ENCODE results near the gene LRP3. TPM values are rescaled to one million over a fixed set of nuclear protein-coding genes. Genes with fewer than 3 reads are reported as not detected.

Gene LRP3
- polyA plus RNA-seq, 3 donors = 1.4 to 11.9 (median 4.1) TPM

GRCh38 chr19:33240181-33240771 lies 46.1 kb downstream of the LRP3 start:
- no peaks in the 10 kb centered on the region for H4K20me1 ChIP-seq (ENCODE audit: insufficient read depth, low read length)
- H3K36me3 Mint-ChIP-seq = peaks cover 0 to 2% of the 10 kb centered on the region in 2 donors
- H3K27ac Mint-ChIP-seq = no peak overlapping the region
- peaks cover 0 to 4% (median under 1%) of the 10 kb centered on the region in 7 donors for H3K9me3 Mint-ChIP-seq
- intact Hi-C loops (cut with micrococcal nuclease) = no loop called here
- 93% methylated on average over 4 of the region's 8 CpGs for WGBS (ENCODE audit: insufficient coverage)
- H3K27me3 ChIP-seq (ENCODE audit: control insufficient read depth in 2 of 2, insufficient read depth in 2 of 2, low read length in 2 of 2) = no peaks in the 10 kb centered on the region
- H3K79me2 ChIP-seq (ENCODE audit: insufficient read depth, low read length) = no peaks in the 10 kb centered on the region
- no peak overlapping the region for H3K27ac ChIP-seq (ENCODE audit: low read depth in 1 of 2, low read length in 2 of 2)
- peaks cover 1 to 11% (median 2%) of the 10 kb centered on the region in 3 donors for H3K27me3 Mint-ChIP-seq (ENCODE audit: low read depth in 3 of 3)
- no peak overlapping the region for H3K4me2 ChIP-seq (replicated peaks; ENCODE audit: extremely low read depth, low read length, poor library complexity, severe bottlenecking)
- H3K4me1 Mint-ChIP-seq = peaks cover 12% of the 10 kb centered on the region
- H3K9ac ChIP-seq (ENCODE audit: insufficient read depth, low read length, poor library complexity, severe bottlenecking) = no peak overlapping the region
- peaks cover 13 to 21% of the 10 kb centered on the region in 2 donors for H3K4me1 ChIP-seq (ENCODE audit: control insufficient read depth in 1 of 2, insufficient read depth in 2 of 2, low read length in 2 of 2)
- H3K4me3 ChIP-seq (replicated peaks in 1 of 3; ENCODE audit: low read depth in 2 of 3, low read length in 3 of 3) = no peak overlapping the region
- no peak overlapping the region for H2AFZ ChIP-seq (ENCODE audit: insufficient read depth, low read depth, low read length, poor library complexity, severe bottlenecking)
- H3K36me3 ChIP-seq (replicated peaks in 1 of 2; ENCODE audit: control insufficient read depth in 1 of 2, insufficient read depth in 2 of 2, low read length in 2 of 2) = no peaks in the 10 kb centered on the region
- no peak overlapping the region for H3K4me3 Mint-ChIP-seq
- peaks cover under 1 to 4% of the 10 kb centered on the region in 2 donors for H3K9me3 ChIP-seq (replicated peaks in 1 of 2; ENCODE audit: control insufficient read depth in 1 of 2, insufficient read depth in 1 of 2, low read length in 2 of 2)
- TF ChIP-seq CTCF (IDR thresholded peaks at IDR 0.05) = no peak
- no peak for DNase-seq

- H3K36me3 Mint-ChIP-seq = peaks cover 0 to 2% of the 10 kb centered on the region in 2 donors
- H3K4me3 ChIP-seq (replicated peaks in 1 of 3; ENCODE audit: low read depth in 2 of 3, low read length in 3 of 3) = no peak overlapping the region
- peaks cover 1 to 11% (median 2%) of the 10 kb centered on the region in 3 donors for H3K27me3 Mint-ChIP-seq (ENCODE audit: low read depth in 3 of 3)
- no peaks in the 10 kb centered on the region for H3K27me3 ChIP-seq (ENCODE audit: control insufficient read depth in 2 of 2, insufficient read depth in 2 of 2, low read length in 2 of 2)
- no peaks in the 10 kb centered on the region for H3K79me2 ChIP-seq (ENCODE audit: insufficient read depth, low read length)
- H4K20me1 ChIP-seq (ENCODE audit: insufficient read depth, low read length) = no peaks in the 10 kb centered on the region
- TF ChIP-seq CTCF (IDR thresholded peaks at IDR 0.05) = no peak
- peaks cover 13 to 18% of the 10 kb centered on the region in 2 donors for H3K4me1 ChIP-seq (ENCODE audit: control insufficient read depth in 1 of 2, insufficient read depth in 2 of 2, low read length in 2 of 2)
- H2AFZ ChIP-seq (ENCODE audit: insufficient read depth, low read depth, low read length, poor library complexity, severe bottlenecking) = no peak overlapping the region
- 94% methylated on average over 8 of the region's 11 CpGs for WGBS (ENCODE audit: insufficient coverage)
- intact Hi-C loops (cut with micrococcal nuclease) = no loop called here
- DNase-seq = no peak
- H3K36me3 ChIP-seq (replicated peaks in 1 of 2; ENCODE audit: control insufficient read depth in 1 of 2, insufficient read depth in 2 of 2, low read length in 2 of 2) = no peaks in the 10 kb centered on the region
- no peak overlapping the region for H3K4me3 Mint-ChIP-seq
- H3K27ac Mint-ChIP-seq = peak overlapping the region in 1 of 7 donors; percentile 55
- H3K9me3 Mint-ChIP-seq = peaks cover 0 to 11% (median 9%) of the 10 kb centered on the region in 7 donors
- peak overlapping the region; percentile 33 for H3K4me2 ChIP-seq (replicated peaks; ENCODE audit: extremely low read depth, low read length, poor library complexity, severe bottlenecking)
- H3K9me3 ChIP-seq (replicated peaks in 1 of 2; ENCODE audit: control insufficient read depth in 1 of 2, insufficient read depth in 1 of 2, low read length in 2 of 2) = peaks cover 9 to 12% of the 10 kb centered on the region in 2 donors
- no peak overlapping the region for H3K27ac ChIP-seq (ENCODE audit: low read depth in 1 of 2, low read length in 2 of 2)
- peaks cover 9% of the 10 kb centered on the region for H3K4me1 Mint-ChIP-seq
- H3K9ac ChIP-seq (ENCODE audit: insufficient read depth, low read length, poor library complexity, severe bottlenecking) = no peak overlapping the region
These were observed 47.0 kb downstream of the LRP3 start for GRCh38 chr19:33241091-33241529.

Data from CD14-positive monocyte (primary cell).